Measurements from ENCODE around the gene FOXK2. TPM values are rescaled to one million over a fixed set of nuclear protein-coding genes. Genes with fewer than 3 reads are reported as not detected.
A peak's percentile ranks its signal among the peaks of the same experiment; 100 is the strongest.

Gene FOXK2
- total RNA-seq (ENCODE audit: unreplicated experiment) = 64.3 TPM
- long read RNA-seq, full-length matches to known transcripts = 3 of 5 reads
- long read RNA-seq, partial matches to known transcripts = 0 of 5 reads
- long read RNA-seq, other reads (novel, unspliced or antisense) = 2 of 5 reads

DNA sequence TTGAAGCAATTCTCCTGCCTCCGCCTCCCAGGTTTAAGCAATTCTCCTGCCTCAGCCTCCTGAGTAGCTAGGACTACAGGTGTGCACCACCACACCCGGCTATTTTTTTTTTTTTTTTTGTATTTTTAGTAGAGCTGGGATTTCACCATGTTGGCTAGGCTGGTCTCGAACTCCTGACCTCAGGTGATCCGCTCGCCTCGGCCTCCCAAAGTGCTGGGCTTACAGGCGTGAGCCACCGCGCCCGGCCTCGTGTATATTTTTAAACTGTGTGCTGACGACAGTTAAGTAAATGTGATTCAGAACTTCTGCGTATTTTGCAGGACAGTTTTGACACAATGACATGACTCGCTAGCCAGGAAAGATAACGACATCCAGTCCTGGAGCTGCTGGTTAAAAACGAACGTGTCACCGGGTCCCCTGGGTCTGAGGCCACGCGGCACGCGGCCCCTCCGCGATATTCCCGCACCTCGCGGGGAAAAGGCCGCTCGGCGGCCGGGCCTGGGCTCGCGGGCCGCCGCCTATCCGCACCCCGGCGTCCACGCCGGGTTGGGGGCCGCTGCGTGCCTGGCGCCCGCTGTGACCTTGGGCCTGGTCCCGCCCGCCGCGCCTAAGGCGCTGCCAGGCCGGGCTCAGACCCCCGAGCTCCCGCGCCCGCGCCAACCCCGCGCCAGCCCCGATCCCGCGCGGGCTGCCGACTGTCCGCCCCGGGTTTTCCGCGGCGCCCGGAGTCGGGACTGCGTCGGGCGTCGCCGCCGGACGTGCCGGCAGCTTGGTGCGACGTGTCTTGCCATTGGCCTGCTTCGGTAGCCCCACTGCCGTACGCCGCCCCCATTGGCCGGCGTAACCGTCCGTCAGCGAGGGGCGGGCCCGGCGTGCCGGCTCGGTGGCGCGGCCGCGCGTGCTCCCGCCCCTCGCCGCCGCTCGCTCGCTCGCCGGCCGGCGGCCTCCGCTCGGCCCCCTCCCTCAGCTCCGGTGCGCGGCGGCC lies at the start of gene FOXK2:
Gene FOXK2, plus strand, starts transcription at position 907 of the 985 bp plus-strand sequence. CDS start 157 bp downstream, outside the sequence.
- H3K9me3 Mint-ChIP-seq (ENCODE audit: unreplicated experiment) = no peaks in the 10 kb centered on the region
- peaks cover 13% of the 10 kb centered on the region for H3K4me1 Mint-ChIP-seq (ENCODE audit: unreplicated experiment)

DNA sequence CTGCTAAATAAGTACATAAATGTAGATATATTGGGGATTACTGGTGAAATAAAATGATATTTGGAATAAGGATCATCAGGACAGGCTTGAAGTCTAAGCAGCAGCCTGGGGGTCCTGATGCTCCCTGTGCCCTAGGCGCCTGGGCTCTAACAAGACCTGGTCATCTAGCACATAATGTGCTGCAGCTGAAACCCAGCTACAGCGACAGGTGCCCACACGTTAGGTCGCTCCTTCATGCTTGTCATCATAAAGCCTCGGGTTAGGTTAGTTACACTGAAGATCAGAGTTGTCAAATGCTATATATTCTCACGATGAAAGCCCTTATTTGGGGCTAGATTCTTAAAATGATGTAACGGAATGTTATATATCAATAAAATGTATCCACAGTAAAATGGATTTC lies 49.5 kb upstream of the FOXK2 start:
- H3K9me3 Mint-ChIP-seq (ENCODE audit: unreplicated experiment) = no peaks in the 10 kb centered on the region
- no peak overlapping the region for H3K27ac Mint-ChIP-seq (ENCODE audit: unreplicated experiment)
- TF ChIP-seq, protein P1, sequence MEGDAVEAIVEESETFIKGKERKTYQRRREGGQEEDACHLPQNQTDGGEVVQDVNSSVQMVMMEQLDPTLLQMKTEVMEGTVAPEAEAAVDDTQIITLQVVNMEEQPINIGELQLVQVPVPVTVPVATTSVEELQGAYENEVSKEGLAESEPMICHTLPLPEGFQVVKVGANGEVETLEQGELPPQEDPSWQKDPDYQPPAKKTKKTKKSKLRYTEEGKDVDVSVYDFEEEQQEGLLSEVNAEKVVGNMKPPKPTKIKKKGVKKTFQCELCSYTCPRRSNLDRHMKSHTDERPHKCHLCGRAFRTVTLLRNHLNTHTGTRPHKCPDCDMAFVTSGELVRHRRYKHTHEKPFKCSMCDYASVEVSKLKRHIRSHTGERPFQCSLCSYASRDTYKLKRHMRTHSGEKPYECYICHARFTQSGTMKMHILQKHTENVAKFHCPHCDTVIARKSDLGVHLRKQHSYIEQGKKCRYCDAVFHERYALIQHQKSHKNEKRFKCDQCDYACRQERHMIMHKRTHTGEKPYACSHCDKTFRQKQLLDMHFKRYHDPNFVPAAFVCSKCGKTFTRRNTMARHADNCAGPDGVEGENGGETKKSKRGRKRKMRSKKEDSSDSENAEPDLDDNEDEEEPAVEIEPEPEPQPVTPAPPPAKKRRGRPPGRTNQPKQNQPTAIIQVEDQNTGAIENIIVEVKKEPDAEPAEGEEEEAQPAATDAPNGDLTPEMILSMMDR (IDR thresholded peaks at IDR 0.05; ENCODE audit: unreplicated experiment) = no peak
- peaks cover 4% of the 10 kb centered on the region for H3K27me3 Mint-ChIP-seq (ENCODE audit: unreplicated experiment)
- H3K4me1 Mint-ChIP-seq (ENCODE audit: unreplicated experiment) = no peaks in the 10 kb centered on the region
- no peak for DNase-seq (ENCODE audit: low spot score)
- H3K36me3 Mint-ChIP-seq (ENCODE audit: low read depth, unreplicated experiment) = peaks cover 49% of the 10 kb centered on the region
- peak overlapping the region; percentile 54 for H3K4me3 Mint-ChIP-seq (ENCODE audit: unreplicated experiment)

More for the DNA sequence above, at the start of gene FOXK2:
- TF ChIP-seq, protein P1 (IDR thresholded peaks at IDR 0.05; ENCODE audit: unreplicated experiment) = no peak
- peak; percentile 98 for DNase-seq (ENCODE audit: low spot score)
- peaks cover 4% of the 10 kb centered on the region for H3K36me3 Mint-ChIP-seq (ENCODE audit: low read depth, unreplicated experiment)
- H3K27me3 Mint-ChIP-seq (ENCODE audit: unreplicated experiment) = no peaks in the 10 kb centered on the region
- H3K27ac Mint-ChIP-seq (ENCODE audit: unreplicated experiment) = peak within 1 kb of the TSS; percentile 57
- peak within 1 kb of the TSS; percentile 96 for H3K4me3 Mint-ChIP-seq (ENCODE audit: unreplicated experiment)

DNA sequence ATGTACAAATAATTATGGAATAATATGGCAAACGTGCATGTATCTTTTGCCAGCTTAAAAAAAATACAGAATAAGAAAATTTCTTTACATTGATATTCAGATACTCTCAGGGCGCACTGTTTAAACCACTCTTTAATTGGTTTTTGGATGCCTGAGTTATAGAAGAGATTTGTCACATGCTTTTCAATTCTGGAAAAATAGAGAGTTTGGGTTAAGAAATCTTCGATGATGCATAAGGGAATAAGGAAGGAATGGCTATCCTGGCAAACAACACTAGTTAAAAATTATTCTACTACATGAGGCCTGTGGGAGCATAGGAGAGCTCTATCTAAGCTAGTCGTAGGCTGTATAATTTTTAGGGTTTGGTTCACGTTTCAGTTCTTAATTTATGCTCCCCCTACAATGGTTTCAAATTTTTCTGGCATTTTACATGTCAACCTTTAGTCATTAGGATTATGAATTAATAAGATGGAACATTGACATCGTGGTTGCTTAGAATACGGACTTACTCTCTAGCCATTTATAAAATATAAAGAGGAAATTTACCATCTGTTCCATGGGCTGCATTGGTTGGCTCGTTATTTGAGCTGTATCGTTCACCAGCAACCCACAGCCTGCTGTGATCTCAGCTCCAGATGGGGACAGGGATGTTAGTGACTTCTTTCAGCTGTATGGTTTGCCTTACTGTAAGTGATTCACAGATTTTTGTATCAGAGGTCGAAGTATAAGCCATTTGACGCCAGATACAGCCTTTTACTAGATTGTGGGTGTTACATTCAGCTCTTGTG lies 45.1 kb upstream of the FOXK2 start:
- no peak for DNase-seq (ENCODE audit: low spot score)
- Mint-ChIP-seq H3K36me3 (ENCODE audit: low read depth, unreplicated experiment) (peaks cover 38% of the 10 kb centered on the region), H3K27me3 (ENCODE audit: unreplicated experiment) (peaks cover 4% of the 10 kb centered on the region), H3K4me3 (ENCODE audit: unreplicated experiment) (no peak overlapping the region), H3K4me1 (ENCODE audit: unreplicated experiment) (no peaks in the 10 kb centered on the region), H3K27ac (ENCODE audit: unreplicated experiment) (no peak overlapping the region), H3K9me3 (ENCODE audit: unreplicated experiment) (no peaks in the 10 kb centered on the region)
- TF ChIP-seq, protein P1 (IDR thresholded peaks at IDR 0.05; ENCODE audit: unreplicated experiment) = no peak

DNA sequence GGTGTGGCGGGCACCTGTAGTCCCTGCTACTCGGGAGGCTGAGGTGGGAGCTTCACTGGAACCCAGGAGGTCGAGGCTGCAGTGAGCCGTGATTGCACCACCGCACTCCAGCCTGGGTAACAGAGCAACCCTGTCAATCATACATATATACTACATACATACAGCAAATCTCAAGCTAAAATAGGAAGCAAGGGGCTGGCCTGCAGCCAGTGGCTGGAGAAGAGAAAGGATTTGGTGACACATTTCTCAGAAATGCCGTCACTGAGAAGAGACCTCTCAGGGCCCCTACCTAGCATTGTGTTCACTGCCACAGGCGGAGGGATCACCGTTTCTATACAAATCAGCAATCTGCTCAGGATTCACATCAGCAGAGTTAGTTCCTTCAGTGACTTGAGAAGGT lies 44.1 kb upstream of the FOXK2 start:
- H3K9me3 Mint-ChIP-seq (ENCODE audit: unreplicated experiment) = no peaks in the 10 kb centered on the region
- TF ChIP-seq, protein P1 (IDR thresholded peaks at IDR 0.05; ENCODE audit: unreplicated experiment) = no peak
- no peaks in the 10 kb centered on the region for H3K4me1 Mint-ChIP-seq (ENCODE audit: unreplicated experiment)
- peaks cover 4% of the 10 kb centered on the region for H3K27me3 Mint-ChIP-seq (ENCODE audit: unreplicated experiment)
- no peak for DNase-seq (ENCODE audit: low spot score)
- H3K4me3 Mint-ChIP-seq (ENCODE audit: unreplicated experiment) = no peak overlapping the region
- no peak overlapping the region for H3K27ac Mint-ChIP-seq (ENCODE audit: unreplicated experiment)
- peaks cover 37% of the 10 kb centered on the region for H3K36me3 Mint-ChIP-seq (ENCODE audit: low read depth, unreplicated experiment)
